Prostate gland (tissue), 2 donors: ENCODE measurements around the gene DDX51.

Experiments
- POLR2A ChIP-seq: fragments of 450-650 bp; IDR thresholded peaks from one replicate; pipeline ENCODE4 v1.6.1; 2016; ENCODE audit warnings: antibody characterized with exemption, mild to moderate bottlenecking
- POLR2AphosphoS5 ChIP-seq: sonication (generic); formaldehyde crosslinking; IDR thresholded peaks from one replicate; pipeline ENCODE4 v1.6.1; 2017; ENCODE audit warnings: antibody characterized with exemption
- TF ChIP-seq, protein P1 (sequence below), 4 experiments: fragments of 200-600 bp in 2 of 4; fragments of 450-650 bp in 2 of 4; sonication (generic) in 2 of 4; IDR thresholded peaks; 1 replicate in 3 of 4; 2 replicates in 1 of 4; pipeline ENCODE4 v1.5.1; 2016 to 2019; ENCODE audit warnings: antibody characterized with exemption in 4 of 4, mild to moderate bottlenecking in 2 of 4, moderate library complexity in 2 of 4

- TF ChIP-seq, protein P1, sequence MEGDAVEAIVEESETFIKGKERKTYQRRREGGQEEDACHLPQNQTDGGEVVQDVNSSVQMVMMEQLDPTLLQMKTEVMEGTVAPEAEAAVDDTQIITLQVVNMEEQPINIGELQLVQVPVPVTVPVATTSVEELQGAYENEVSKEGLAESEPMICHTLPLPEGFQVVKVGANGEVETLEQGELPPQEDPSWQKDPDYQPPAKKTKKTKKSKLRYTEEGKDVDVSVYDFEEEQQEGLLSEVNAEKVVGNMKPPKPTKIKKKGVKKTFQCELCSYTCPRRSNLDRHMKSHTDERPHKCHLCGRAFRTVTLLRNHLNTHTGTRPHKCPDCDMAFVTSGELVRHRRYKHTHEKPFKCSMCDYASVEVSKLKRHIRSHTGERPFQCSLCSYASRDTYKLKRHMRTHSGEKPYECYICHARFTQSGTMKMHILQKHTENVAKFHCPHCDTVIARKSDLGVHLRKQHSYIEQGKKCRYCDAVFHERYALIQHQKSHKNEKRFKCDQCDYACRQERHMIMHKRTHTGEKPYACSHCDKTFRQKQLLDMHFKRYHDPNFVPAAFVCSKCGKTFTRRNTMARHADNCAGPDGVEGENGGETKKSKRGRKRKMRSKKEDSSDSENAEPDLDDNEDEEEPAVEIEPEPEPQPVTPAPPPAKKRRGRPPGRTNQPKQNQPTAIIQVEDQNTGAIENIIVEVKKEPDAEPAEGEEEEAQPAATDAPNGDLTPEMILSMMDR (IDR thresholded peaks at IDR 0.05), result no peak
- TF ChIP-seq POLR2AphosphoS5, result no peak
- no peak for TF ChIP-seq POLR2A
Observed at GRCh38 chr12:132099739-132100138, 44.4 kb downstream of the DDX51 start.
